OCI-LY7 (cell line): ENCODE data around the gene BPGM. TPM values are rescaled to one million over a fixed set of nuclear protein-coding genes. Genes with fewer than 3 reads are reported as not detected.

ENCODE experiments used
- BruUV-seq: library from RNA; stranded (reverse); fragments of 400-500 nt; replicated peaks from 2 replicates; lab custom pipeline; 2021; lab: Mats Ljungman, UMichigan
- CTCF ChIA-PET: fragments of 300-600 bp; sonication (Branson Sonifier 250); formaldehyde crosslinking; loops from one replicate; lab custom pipeline; 2022; ENCODE audit warnings: antibody characterized with exemption; ENCODE audit not compliant: unreplicated experiment; lab: Charles Lee
- POLR2A ChIA-PET: fragments of 300-600 bp; sonication (Branson Sonifier 250); formaldehyde crosslinking; loops from one replicate; lab custom pipeline; 2022; ENCODE audit warnings: antibody characterized with exemption; lab: Charles Lee
- DNase-seq: peaks from one replicate; pipeline ENCODE4 v3.0.0-alpha.2; 2015; ENCODE audit warnings: low spot score
- H2AFZ ChIP-seq: fragments of 200-600 bp; sonication (generic), shearing (Covaris generic); 2 replicates; pipeline ENCODE4 v1.6.1; 2014; ENCODE audit warnings: mild to moderate bottlenecking, antibody characterized with exemption, low read length, moderate library complexity
- H3K27ac ChIP-seq: fragments of 200-600 bp; sonication (generic); 2 replicates; pipeline ENCODE4 v1.5.1; 2014; ENCODE audit warnings: mixed run types, low read depth, mild to moderate bottlenecking, moderate library complexity, low read length, inconsistent platforms; ENCODE audit not compliant: poor library complexity, severe bottlenecking
- H3K36me3 ChIP-seq: fragments of 200-600 bp; sonication (generic); 2 replicates; pipeline ENCODE4 v1.6.1; 2014; ENCODE audit warnings: mild to moderate bottlenecking, antibody characterized with exemption, low read length, moderate library complexity, mixed read lengths; ENCODE audit not compliant: insufficient read depth
- H3K4me1 ChIP-seq: fragments of 200-600 bp; sonication (generic); 2 replicates; pipeline ENCODE4 v1.5.1; 2014; ENCODE audit warnings: mild to moderate bottlenecking, low read length; ENCODE audit not compliant: insufficient read depth, poor library complexity, severe bottlenecking
- H3K4me2 ChIP-seq: fragments of 200-600 bp; sonication (generic); 2 replicates; pipeline ENCODE4 v1.6.1; 2014; ENCODE audit warnings: mild to moderate bottlenecking, low read length
- H3K4me3 ChIP-seq: fragments of 200-600 bp; sonication (generic); 2 replicates; pipeline ENCODE4 v1.5.1; 2014; ENCODE audit warnings: mild to moderate bottlenecking, low read depth, low read length; ENCODE audit not compliant: poor library complexity, severe bottlenecking
- H3K79me2 ChIP-seq: fragments of 200-600 bp; sonication (generic); 2 replicates; pipeline ENCODE4 v1.6.1; 2016; ENCODE audit warnings: low read depth, mild to moderate bottlenecking, low read length, moderate library complexity, mixed read lengths; ENCODE audit not compliant: insufficient read depth
- H3K9me2 ChIP-seq: fragments of 200-600 bp; sonication (generic); 2 replicates; pipeline ENCODE4 v1.6.1; 2016; ENCODE audit warnings: mild to moderate bottlenecking, low read length, mixed read lengths; ENCODE audit not compliant: insufficient read depth
- H3K9me3 ChIP-seq: fragments of 200-600 bp; sonication (generic); 2 replicates; pipeline ENCODE4 v1.6.1; 2014; ENCODE audit warnings: mild to moderate bottlenecking, mixed run types, low read length, mixed read lengths
- H4K20me1 ChIP-seq: fragments of 200-600 bp; sonication (generic); 2 replicates; pipeline ENCODE4 v1.6.1; 2014; ENCODE audit warnings: mild to moderate bottlenecking, antibody characterized with exemption, low read length, moderate library complexity, mixed read lengths; ENCODE audit not compliant: insufficient read depth
- EZH2phosphoT487 ChIP-seq: fragments of 200-600 bp; sonication (generic); IDR thresholded peaks from 2 replicates; pipeline ENCODE4 v1.6.1; 2018; ENCODE audit warnings: low read depth, borderline replicate concordance, mild to moderate bottlenecking, mixed run types, antibody characterized with exemption, low read length, moderate library complexity, mixed read lengths
- intact Hi-C: fragments of 100-400 bp; cut with micrococcal nuclease; formaldehyde crosslinking; loops from one replicate; pipeline ENCODE4 v1.10.0; 2022; ENCODE audit not compliant: unreplicated experiment
- total RNA-seq, 2 experiments: library from RNA; depleted of rRNA in 1 of 2; stranded (reverse); fragments of >200 nt in 1 of 2; shearing (Covaris generic) in 1 of 2; gene quantifications; 2 replicates each; pipeline ENCODE4 v1.2.3, GENCODE V29; 2014 to 2022
- TF ChIP-seq, protein P1 (sequence below): fragments of 200-600 bp; sonication (generic); conservative IDR thresholded peaks from 2 replicates; pipeline ENCODE4 v1.5.1; 2014; ENCODE audit warnings: mild to moderate bottlenecking, antibody characterized with exemption, low read length, moderate library complexity, mixed read lengths

The BPGM gene
- total RNA-seq, 2 experiments from 2014 or later, result 16.6 to 18.7 TPM

- DNase-seq, result no peak
- Histone ChIP-seq H3K79me2 (no peaks in the 10 kb centered on the region), H2AFZ (no peak overlapping the region), H3K4me3 (no peak overlapping the region), H3K9me3 (no peaks in the 10 kb centered on the region), H3K4me1 (no peaks in the 10 kb centered on the region), H3K4me2 (no peak overlapping the region), H3K36me3 (no peaks in the 10 kb centered on the region), H3K27ac (no peak overlapping the region), H4K20me1 (no peaks in the 10 kb centered on the region), H3K9me2 (no peaks in the 10 kb centered on the region)
- BruUV-seq, result no TSS peak
- ChIA-PET POLR2A (interaction anchor here (0.7 to 2.2 kb wide), 4 partner anchors 9 to 1254 kb away, joined by 3 to 10 read pairs (median 4); no protein-coding TSS in a partner anchor), CTCF (no interaction called here)
- TF ChIP-seq, protein P1, sequence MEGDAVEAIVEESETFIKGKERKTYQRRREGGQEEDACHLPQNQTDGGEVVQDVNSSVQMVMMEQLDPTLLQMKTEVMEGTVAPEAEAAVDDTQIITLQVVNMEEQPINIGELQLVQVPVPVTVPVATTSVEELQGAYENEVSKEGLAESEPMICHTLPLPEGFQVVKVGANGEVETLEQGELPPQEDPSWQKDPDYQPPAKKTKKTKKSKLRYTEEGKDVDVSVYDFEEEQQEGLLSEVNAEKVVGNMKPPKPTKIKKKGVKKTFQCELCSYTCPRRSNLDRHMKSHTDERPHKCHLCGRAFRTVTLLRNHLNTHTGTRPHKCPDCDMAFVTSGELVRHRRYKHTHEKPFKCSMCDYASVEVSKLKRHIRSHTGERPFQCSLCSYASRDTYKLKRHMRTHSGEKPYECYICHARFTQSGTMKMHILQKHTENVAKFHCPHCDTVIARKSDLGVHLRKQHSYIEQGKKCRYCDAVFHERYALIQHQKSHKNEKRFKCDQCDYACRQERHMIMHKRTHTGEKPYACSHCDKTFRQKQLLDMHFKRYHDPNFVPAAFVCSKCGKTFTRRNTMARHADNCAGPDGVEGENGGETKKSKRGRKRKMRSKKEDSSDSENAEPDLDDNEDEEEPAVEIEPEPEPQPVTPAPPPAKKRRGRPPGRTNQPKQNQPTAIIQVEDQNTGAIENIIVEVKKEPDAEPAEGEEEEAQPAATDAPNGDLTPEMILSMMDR, result no peak
- TF ChIP-seq EZH2phosphoT487, result no peak
- intact Hi-C loops, result no loop called here
These were observed 81.1 kb downstream of the BPGM start for GRCh38 chr7:134727711-134728110.

Other genes with a start within 250 kb of the BPGM start
- gene AKR1B1, start 187.8 kb upstream of the BPGM start, total RNA-seq (2014; rRNA removed; shearing (Covaris generic)), result 66.4 and 75.7 TPM in 2 replicates
- gene AKR1B1, start 187.8 kb upstream of the BPGM start, total RNA-seq (2022), result 162 and 167 TPM in 2 replicates
- gene AKR1B10, start 119.3 kb upstream of the BPGM start, total RNA-seq (2014; rRNA removed; shearing (Covaris generic)), result not detected in 2 replicates
- not detected in 2 replicates for gene AKR1B10, start 119.3 kb upstream of the BPGM start, total RNA-seq (2022)
- gene AKR1B15, start 97.7 kb upstream of the BPGM start, total RNA-seq (2014; rRNA removed; shearing (Covaris generic)), result not detected in 2 replicates
- not detected in 2 replicates for gene AKR1B15, start 97.7 kb upstream of the BPGM start, total RNA-seq (2022)
- 0.25 TPM in 1 of 2 replicates, not detected in the other for gene CALD1, start 132.8 kb downstream of the BPGM start, total RNA-seq (2014; rRNA removed; shearing (Covaris generic))
- gene CALD1, start 132.8 kb downstream of the BPGM start, total RNA-seq (2022), result 0.49 TPM in 1 of 2 replicates, not detected in the other